Tibial nerve (tissue), 4 donors: ENCODE measurements around the gene SERPIND1.

Experiments used
- CTCF ChIP-seq, 5 experiments: fragments of 200-600 bp in 3 of 5; fragments of 450-650 bp in 2 of 5; sonication (generic) in 3 of 5; IDR thresholded peaks; one replicate each; pipeline ENCODE4 v1.5.1; 2016 to 2019; ENCODE audit warnings: antibody characterized with exemption in 5 of 5, mild to moderate bottlenecking in 3 of 5, moderate library complexity in 2 of 5
- EP300 ChIP-seq, 2 donors: sonication (generic); formaldehyde crosslinking; IDR thresholded peaks; one replicate each; pipeline ENCODE4 v1.6.1; 2017; ENCODE audit warnings: antibody characterized with exemption in 2 of 2, mild to moderate bottlenecking in 1 of 2
- POLR2A ChIP-seq, 2 donors: fragments of 450-650 bp; IDR thresholded peaks; one replicate each; pipeline ENCODE4 v1.6.1; 2017; ENCODE audit warnings: antibody characterized with exemption in 2 of 2, mild to moderate bottlenecking in 2 of 2, moderate library complexity in 2 of 2

GRCh38 chr22:20799449-20799848 is 25.5 kb downstream of the SERPIND1 start:
- TF ChIP-seq EP300 (IDR thresholded peaks at IDR 0.05): no peak
- TF ChIP-seq CTCF (IDR thresholded peaks at IDR 0.05): no peak
- TF ChIP-seq POLR2A (IDR thresholded peaks at IDR 0.05): no peak
